SU-DHL-6 (cell line): ENCODE measurements around the gene NAV1.

ENCODE experiments used
- EZH2phosphoT487 ChIP-seq: fragments of 200-600 bp; sonication (generic), shearing (Covaris generic); conservative IDR thresholded peaks from 2 replicates; pipeline ENCODE4 v1.6.1; 2018; ENCODE audit warnings: mild to moderate bottlenecking, antibody characterized with exemption, low read length, moderate library complexity, mixed read lengths
- TF ChIP-seq, protein P1 (sequence below): fragments of 200-600 bp; sonication (generic); IDR thresholded peaks from one replicate; pipeline ENCODE4 v1.5.1; 2017; ENCODE audit warnings: antibody characterized with exemption, mild to moderate bottlenecking, low read length, moderate library complexity; ENCODE audit not compliant: insufficient read depth, poor library complexity, severe bottlenecking

DNA sequence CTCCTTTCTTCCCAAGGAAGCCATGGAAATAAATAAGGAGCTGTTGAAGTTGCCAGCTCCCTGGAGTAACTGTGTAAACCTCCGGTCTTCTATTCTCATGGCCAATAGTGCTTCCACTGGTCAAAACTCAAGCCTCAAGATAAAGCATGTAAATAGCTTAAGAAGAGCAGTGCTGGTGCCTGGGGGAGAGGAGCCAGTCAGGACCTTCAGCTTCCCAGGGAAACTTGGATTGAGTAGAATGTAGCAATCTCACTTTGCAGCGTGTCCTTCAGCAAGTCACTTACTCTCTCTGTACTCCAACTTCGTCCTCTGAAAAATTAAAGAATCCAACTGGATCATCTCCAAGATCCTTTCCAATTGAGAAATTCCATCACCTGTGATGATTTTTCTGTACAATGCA, 44.7 kb downstream of the NAV1 start:
- no peak for TF ChIP-seq EZH2phosphoT487
- TF ChIP-seq, protein P1, sequence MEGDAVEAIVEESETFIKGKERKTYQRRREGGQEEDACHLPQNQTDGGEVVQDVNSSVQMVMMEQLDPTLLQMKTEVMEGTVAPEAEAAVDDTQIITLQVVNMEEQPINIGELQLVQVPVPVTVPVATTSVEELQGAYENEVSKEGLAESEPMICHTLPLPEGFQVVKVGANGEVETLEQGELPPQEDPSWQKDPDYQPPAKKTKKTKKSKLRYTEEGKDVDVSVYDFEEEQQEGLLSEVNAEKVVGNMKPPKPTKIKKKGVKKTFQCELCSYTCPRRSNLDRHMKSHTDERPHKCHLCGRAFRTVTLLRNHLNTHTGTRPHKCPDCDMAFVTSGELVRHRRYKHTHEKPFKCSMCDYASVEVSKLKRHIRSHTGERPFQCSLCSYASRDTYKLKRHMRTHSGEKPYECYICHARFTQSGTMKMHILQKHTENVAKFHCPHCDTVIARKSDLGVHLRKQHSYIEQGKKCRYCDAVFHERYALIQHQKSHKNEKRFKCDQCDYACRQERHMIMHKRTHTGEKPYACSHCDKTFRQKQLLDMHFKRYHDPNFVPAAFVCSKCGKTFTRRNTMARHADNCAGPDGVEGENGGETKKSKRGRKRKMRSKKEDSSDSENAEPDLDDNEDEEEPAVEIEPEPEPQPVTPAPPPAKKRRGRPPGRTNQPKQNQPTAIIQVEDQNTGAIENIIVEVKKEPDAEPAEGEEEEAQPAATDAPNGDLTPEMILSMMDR: no peak
